ENCODE data around the gene ACYP1. TPM values are rescaled to one million over a fixed set of nuclear protein-coding genes. Genes with fewer than 3 reads are reported as not detected.

The ACYP1 gene
- total RNA-seq, 1 donor from 2014 or later = 15.3 TPM

- H3K27ac ChIP-seq = no peak overlapping the region
- H3K27me3 ChIP-seq = no peaks in the 10 kb centered on the region
- intact Hi-C loops (cut with DNase I) = no loop called here
- H3K36me3 ChIP-seq = peaks cover 53% of the 10 kb centered on the region
- no peak for DNase-seq
- TF ChIP-seq CTCF (IDR thresholded peaks at IDR 0.05) = no peak
- H3K4me3 ChIP-seq = no peak overlapping the region
- no peaks in the 10 kb centered on the region for H3K9me3 ChIP-seq
- no peak for ATAC-seq
- peaks cover 17% of the 10 kb centered on the region for H3K4me1 ChIP-seq
Measured at GRCh38 chr14:75005357-75005756, 58.5 kb downstream of the ACYP1 start.

GRCh38 chr14:75003250-75004027 is 60.4 kb downstream of the ACYP1 start:
- H3K4me3 ChIP-seq = peak overlapping the region; percentile 96
- ATAC-seq (no peak), DNase-seq (no peak)
- H3K4me1 ChIP-seq = peaks cover 17% of the 10 kb centered on the region
- TF ChIP-seq CTCF (IDR thresholded peaks at IDR 0.05) = no peak
- peak overlapping the region; percentile 88 for H3K27ac ChIP-seq
- no peaks in the 10 kb centered on the region for H3K27me3 ChIP-seq
- peaks cover 34% of the 10 kb centered on the region for H3K36me3 ChIP-seq
- no peaks in the 10 kb centered on the region for H3K9me3 ChIP-seq
- intact Hi-C loops (cut with DNase I) = no loop called here

Other genes starting within 250 kb of the ACYP1 start
- gene PROX2, start 187.9 kb downstream of the ACYP1 start, total RNA-seq = not detected
- 90.1 TPM for gene DLST, start 182.1 kb downstream of the ACYP1 start, total RNA-seq
- 5.1 TPM for gene RPS6KL1, start 140.8 kb downstream of the ACYP1 start, total RNA-seq
- 4.7 TPM for gene PGF, start 108.4 kb downstream of the ACYP1 start, total RNA-seq
- gene EIF2B2, start 61.1 kb downstream of the ACYP1 start, total RNA-seq = 34.8 TPM
- 33.4 TPM for gene MLH3, start 12.6 kb downstream of the ACYP1 start, total RNA-seq
- gene ZC2HC1C, start 5.6 kb upstream of the ACYP1 start, total RNA-seq = 4.5 TPM
- 78.1 TPM for gene NEK9, start 63.0 kb upstream of the ACYP1 start, total RNA-seq
- 303 TPM for gene TMED10, start 112.6 kb upstream of the ACYP1 start, total RNA-seq
- 204 TPM for gene FOS, start 214.8 kb upstream of the ACYP1 start, total RNA-seq

Measured in upper lobe of right lung (tissue), 1 donor.